SJSA1 (cell line): ENCODE measurements around the gene TCP1. TPM values are rescaled to one million over a fixed set of nuclear protein-coding genes. Genes with fewer than 3 reads are reported as not detected.

Experiments
- DNase-seq, 2 experiments: peaks; one replicate each; pipeline ENCODE4 v3.0.0-alpha.2; 2015 to 2020; ENCODE audit warnings: low spot score in 2 of 2, low read depth in 1 of 2
- H3K27ac ChIP-seq: fragments of 250-450 bp; sonication (Bioruptor Pico); 2 replicates; pipeline ENCODE4 v1.5.1; 2020; ENCODE audit warnings: mild to moderate bottlenecking, moderate library complexity
- H3K27me3 ChIP-seq: fragments of 250-450 bp; sonication (Bioruptor Pico); replicated peaks from 2 replicates; pipeline ENCODE4 v1.5.1; 2020; ENCODE audit warnings: mild to moderate bottlenecking, moderate library complexity
- H3K36me3 ChIP-seq: fragments of 250-450 bp; sonication (Bioruptor Pico); 2 replicates; pipeline ENCODE4 v1.5.1; 2020; ENCODE audit warnings: mild to moderate bottlenecking
- H3K4me1 ChIP-seq: fragments of 250-450 bp; sonication (Bioruptor Pico); replicated peaks from 2 replicates; pipeline ENCODE4 v1.6.1; 2021; ENCODE audit warnings: mild to moderate bottlenecking
- H3K4me3 ChIP-seq: fragments of 250-450 bp; sonication (Bioruptor Pico); 2 replicates; pipeline ENCODE4 v1.5.1; 2020; ENCODE audit warnings: mild to moderate bottlenecking
- H3K9me3 ChIP-seq: fragments of 250-450 bp; sonication (Bioruptor Pico); replicated peaks from 2 replicates; pipeline ENCODE4 v1.5.1; 2020; ENCODE audit warnings: mild to moderate bottlenecking
- total RNA-seq: library from RNA; depleted of rRNA; stranded (reverse); fragments of >200 nt; shearing (Covaris generic); gene quantifications from 2 replicates; pipeline ENCODE4 v1.2.3, GENCODE V29; 2014

TCP1 gene
- total RNA-seq, 1 experiment from 2014 or later = 422 TPM

DNA sequence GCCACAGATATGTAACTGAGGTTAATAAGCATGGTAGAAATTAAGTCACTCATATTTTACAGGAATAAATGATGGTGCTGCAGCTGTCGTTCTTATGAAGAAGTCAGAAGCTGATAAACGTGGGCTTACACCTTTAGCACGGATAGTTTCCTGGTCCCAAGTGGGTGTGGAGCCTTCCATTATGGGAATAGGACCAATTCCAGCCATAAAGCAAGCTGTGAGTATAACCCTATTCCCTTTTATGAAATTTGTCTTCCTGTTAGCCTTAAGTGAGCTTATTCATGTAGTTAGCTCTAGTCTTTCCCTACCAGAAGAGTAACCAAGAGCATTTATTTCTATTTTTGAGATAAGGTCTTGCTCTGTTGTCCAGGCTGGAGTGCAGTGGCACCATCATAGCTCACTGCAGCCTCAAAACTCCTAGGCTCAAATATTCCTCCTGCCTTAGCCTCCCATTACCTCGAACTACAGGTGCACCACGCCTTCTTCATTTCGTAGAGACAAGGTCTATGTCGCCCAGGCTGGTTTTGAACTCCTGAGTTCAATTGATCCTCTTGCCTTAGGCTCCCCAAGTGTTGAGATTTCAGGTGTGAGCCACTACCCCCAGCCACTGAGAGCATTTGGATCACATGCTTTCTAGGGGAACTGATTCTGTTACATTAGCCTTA, 12.0 kb downstream of the TCP1 start:
- DNase-seq = no peak
- Histone ChIP-seq H3K4me3 (no peak overlapping the region), H3K27me3 (no peaks in the 10 kb centered on the region; the same call in 1 of the 2 replicates), H3K9me3 (no peaks in the 10 kb centered on the region), H3K27ac (no peak overlapping the region), H3K4me1 (no peaks in the 10 kb centered on the region), H3K36me3 (peaks cover 93% of the 10 kb centered on the region)

DNA sequence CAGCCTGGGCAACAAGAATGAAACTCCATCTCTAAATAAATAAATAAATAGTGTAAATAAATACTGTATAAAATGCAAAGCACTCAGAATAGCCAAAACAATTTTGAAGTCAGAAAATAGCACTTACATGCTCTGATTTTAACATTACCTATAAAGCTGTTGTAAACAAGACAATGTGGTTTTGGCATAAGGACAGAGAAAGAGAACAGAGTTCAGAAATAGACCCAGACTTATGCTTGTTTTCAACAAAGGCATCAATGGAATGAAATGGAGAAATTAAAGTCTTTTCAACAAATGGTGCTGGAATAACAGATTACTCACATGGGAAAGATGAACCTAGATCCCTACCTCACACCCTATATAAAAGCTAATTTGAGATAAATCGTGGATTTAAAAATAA, 17.2 kb downstream of the TCP1 start:
- no peak overlapping the region for H3K27ac ChIP-seq
- no peak for DNase-seq
- peaks cover 5% of the 10 kb centered on the region for H3K4me1 ChIP-seq
- no peaks in the 10 kb centered on the region for H3K9me3 ChIP-seq
- peaks cover 91% of the 10 kb centered on the region for H3K36me3 ChIP-seq
- no peak overlapping the region for H3K4me3 ChIP-seq
- H3K27me3 ChIP-seq = no peaks in the 10 kb centered on the region; the same call in 1 of the 2 replicates

DNA sequence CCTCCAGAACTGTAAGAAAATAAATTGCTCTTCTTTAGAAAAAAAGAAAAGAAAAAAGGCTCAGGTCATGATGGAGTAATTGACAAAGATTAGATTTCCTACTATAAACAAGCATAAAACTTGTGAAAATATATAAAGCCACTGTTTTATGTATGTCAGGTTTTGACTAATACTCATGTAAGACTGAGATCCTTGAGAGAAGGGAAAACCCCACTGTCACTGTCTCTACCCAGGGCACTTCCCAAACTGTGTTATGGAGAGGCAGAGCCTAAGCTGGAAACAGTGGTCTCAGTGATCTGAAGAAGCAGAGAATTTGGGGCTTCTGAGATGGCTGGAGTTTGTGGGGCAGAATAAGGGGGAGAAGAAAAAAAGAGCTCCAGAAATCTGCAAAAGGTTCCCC, 19.9 kb downstream of the TCP1 start:
- Histone ChIP-seq H3K36me3 (peaks cover 94% of the 10 kb centered on the region), H3K4me3 (no peak overlapping the region), H3K4me1 (peaks cover 15% of the 10 kb centered on the region), H3K27ac (no peak overlapping the region; the same call in 1 of the 2 replicates), H3K9me3 (no peaks in the 10 kb centered on the region), H3K27me3 (no peaks in the 10 kb centered on the region; the same call in 1 of the 2 replicates)
- no peak for DNase-seq

DNA sequence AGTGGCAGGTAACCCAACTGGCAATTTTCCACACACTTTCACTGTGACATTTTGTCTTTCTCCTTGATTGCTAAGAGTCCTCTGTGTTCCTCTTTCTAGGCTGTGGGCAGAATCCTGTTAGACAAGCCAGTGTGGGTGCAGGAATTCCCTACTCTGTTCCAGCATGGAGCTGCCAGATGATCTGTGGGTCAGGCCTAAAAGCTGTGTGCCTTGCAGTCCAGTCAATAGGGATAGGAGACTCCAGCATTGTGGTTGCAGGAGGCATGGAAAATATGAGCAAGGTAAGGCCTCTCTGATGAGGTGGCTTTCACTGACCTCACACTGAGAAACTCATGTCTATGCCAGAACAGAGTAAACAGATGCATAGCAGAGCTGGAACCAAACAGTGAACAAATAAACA, 22.5 kb downstream of the TCP1 start:
- DNase-seq = peak; percentile 50 to 66

DNA sequence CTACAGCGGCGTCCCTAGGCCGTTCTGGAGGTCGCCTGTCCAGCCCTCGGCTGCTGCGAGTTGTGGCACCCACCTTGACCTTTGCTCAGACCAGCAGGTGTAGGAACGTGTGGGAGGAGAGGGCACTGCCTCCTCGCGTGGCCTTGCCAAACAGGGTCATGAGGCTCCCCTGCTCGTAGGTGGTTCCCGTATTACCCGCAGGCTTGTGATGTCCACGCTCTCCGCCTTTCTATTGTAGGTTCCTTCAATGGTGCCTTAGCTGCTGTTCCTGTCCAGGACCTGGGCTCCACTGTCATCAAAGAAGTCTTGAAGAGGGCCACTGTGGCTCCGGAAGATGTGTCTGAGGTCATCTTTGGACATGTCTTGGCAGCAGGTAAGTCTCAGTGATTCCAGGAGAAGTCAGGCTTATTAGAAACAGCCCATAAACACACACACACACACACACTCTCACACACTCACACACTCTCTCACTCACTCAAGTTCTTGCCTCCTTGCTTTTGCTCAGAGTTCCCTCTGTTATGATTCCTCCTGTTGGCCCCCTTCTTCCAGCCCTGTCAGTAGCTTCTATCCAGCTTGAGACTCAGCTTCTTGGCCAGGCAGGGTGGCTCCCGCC, 26.6 kb downstream of the TCP1 start:
- H3K9me3 ChIP-seq = no peaks in the 10 kb centered on the region
- H3K36me3 ChIP-seq = peaks cover 70% of the 10 kb centered on the region
- no peaks in the 10 kb centered on the region for H3K27me3 ChIP-seq
- peak overlapping the region; percentile 71 for H3K4me3 ChIP-seq
- 0 out of 2 replicates have a peak overlapping the region, but pooled peaks have one; percentile 1 for H3K27ac ChIP-seq
- DNase-seq = no peak
- peaks cover 55% of the 10 kb centered on the region for H3K4me1 ChIP-seq

More for the DNA sequence above, 22.5 kb downstream of the TCP1 start:
- H3K4me1 ChIP-seq = peaks cover 22% of the 10 kb centered on the region
- 0 out of 2 replicates have a peak overlapping the region, but pooled peaks have one; percentile 7 for H3K27ac ChIP-seq
- H3K9me3 ChIP-seq = no peaks in the 10 kb centered on the region
- peaks cover 86% of the 10 kb centered on the region for H3K36me3 ChIP-seq
- no peaks in the 10 kb centered on the region for H3K27me3 ChIP-seq
- H3K4me3 ChIP-seq = no peak overlapping the region

DNA sequence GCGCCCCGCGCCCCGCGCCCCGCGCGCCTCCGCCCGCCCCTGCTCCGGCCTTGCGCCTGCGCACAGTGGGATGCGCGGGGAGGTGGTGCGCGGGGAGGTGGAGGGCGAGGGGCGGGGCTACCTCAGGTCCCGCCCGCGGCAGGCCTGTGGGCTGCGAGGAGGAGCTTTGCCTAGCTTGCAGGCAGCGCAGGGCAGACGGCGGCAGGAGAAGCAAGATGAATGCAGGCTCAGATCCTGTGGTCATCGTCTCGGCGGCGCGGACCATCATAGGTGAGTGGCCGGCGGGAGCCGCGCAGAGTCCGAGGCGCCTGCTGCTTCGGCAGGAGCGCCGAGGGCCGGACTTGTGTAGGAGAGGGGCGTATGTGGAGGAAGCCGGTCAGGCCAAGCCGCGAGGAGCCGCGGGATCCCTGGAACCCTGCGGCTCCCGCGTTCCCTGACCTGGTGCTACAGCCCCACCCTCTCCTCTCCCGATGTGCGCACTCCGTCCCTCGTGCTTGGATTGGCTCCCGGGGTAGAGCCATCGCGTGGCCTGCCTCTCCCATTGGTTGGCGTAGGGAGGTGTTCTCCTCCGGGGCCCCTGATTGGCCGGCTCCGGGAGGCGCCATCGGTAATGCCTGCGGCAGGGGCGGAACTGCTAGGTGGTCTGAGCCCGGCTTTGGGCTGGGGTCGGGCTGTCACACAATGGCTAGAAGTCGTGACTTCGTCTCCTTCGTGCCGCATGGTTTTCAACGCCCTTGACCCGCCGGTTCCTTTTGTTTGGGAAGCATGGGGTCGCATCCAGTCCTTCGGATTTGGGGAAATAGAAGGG, 27.3 kb downstream of the TCP1 start, which contains the start of gene ACAT2:
TSS of gene ACAT2 (plus strand) at position 173 of the 808 bp plus-strand sequence. CDS start at position 216, 43 bp downstream.
- Histone ChIP-seq H3K4me3 (peak within 1 kb of the TSS; percentile 71), H3K27me3 (no peaks in the 10 kb centered on the region), H3K36me3 (peaks cover 68% of the 10 kb centered on the region), H3K9me3 (no peaks in the 10 kb centered on the region), H3K27ac (peak within 1 kb of the TSS; percentile 94), H3K4me1 (peaks cover 49% of the 10 kb centered on the region)
- DNase-seq = peak; percentile 95 to 97

DNA sequence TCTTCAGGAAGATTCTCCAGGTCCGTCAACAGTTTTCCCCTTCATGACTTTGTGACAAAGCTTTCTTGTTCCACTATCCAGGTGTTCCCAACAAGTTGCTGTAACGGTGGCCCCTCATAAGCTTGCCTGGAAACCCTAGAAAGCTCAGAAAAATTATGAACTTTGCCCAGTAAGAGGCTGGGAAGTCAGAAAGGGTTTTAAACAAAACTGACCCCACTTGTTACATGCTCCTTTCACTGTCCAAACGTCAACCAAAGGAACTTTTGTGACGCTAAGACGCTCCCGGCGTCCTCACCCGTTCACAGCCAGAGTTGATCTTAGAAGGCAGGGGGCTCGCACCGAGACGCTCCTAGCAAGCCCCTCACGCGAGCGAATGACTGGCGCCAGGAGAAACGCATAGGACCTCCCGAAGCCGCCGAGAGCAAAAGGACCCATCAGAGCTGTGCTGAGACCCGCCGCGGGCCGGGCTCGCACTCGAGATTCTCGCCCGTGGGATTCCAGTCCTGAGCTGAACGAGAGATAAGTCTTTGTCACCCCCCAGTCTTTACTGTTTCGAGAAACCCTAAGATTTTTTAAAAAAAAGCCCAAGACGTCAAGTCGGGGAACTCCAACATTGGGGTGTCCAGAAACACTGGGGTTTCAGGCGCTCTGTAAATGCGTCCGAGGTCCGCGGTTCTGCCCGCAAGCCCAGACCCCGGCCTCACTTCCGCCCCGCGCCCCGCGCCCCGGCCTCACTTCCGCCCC, 28.1 kb downstream of the TCP1 start:
- Histone ChIP-seq H3K4me3 (peak overlapping the region; percentile 71), H3K36me3 (peaks cover 68% of the 10 kb centered on the region), H3K27me3 (no peaks in the 10 kb centered on the region), H3K4me1 (peaks cover 41% of the 10 kb centered on the region), H3K9me3 (no peaks in the 10 kb centered on the region), H3K27ac (peak overlapping the region; percentile 94)
- peak; percentile 47 to 55 for DNase-seq

DNA sequence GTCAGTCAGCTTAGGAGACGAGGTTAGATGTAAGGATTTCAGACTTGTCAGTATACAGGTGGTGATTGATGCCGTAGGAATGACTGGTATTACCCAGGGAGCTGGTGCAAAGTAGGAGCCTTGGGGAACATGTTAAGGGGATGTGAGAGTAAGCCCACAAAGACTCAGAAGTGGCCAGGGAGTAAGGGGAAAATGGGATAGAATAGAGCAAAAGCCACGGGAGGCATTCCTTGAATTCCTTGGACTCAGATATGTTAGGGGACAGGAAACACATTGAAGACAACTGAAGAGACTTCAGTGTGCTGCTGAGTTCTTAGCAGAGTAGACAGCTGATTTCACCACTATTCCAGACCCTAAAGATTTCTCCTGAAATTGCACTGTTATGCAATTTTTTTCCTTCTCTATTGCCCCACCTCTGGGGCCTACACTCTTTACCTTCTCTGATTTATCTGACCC, 28.8 kb downstream of the TCP1 start:
- Histone ChIP-seq H3K9me3 (no peaks in the 10 kb centered on the region), H3K27me3 (no peaks in the 10 kb centered on the region), H3K27ac (peak overlapping the region; percentile 94), H3K36me3 (peaks cover 67% of the 10 kb centered on the region), H3K4me3 (peak overlapping the region; percentile 71), H3K4me1 (peaks cover 40% of the 10 kb centered on the region)
- DNase-seq = peak; percentile 81 to 85

DNA sequence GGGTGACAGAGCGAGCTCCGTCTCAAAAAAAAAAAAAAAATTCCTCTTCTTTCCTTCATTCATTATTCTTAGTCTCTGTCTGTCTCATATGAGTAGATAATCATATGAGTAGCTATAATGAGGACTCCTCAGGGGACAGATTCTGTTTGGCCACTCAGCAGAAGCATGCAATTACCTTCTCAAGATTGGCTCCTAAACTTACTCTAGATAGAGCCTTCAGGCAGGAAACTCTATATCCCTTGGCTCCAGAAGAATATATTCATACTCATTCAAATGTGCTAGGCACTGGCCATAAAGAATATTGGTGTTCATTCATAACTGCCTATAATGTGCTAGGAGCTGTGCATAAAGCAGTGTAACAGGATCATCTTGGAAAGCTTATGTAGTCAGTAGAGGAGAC, 29.8 kb downstream of the TCP1 start:
- no peaks in the 10 kb centered on the region for H3K9me3 ChIP-seq
- H3K4me3 ChIP-seq = no peak overlapping the region
- H3K4me1 ChIP-seq = peaks cover 40% of the 10 kb centered on the region
- H3K27ac ChIP-seq = peak overlapping the region; percentile 94
- no peak for DNase-seq
- peaks cover 66% of the 10 kb centered on the region for H3K36me3 ChIP-seq
- H3K27me3 ChIP-seq = no peaks in the 10 kb centered on the region

DNA sequence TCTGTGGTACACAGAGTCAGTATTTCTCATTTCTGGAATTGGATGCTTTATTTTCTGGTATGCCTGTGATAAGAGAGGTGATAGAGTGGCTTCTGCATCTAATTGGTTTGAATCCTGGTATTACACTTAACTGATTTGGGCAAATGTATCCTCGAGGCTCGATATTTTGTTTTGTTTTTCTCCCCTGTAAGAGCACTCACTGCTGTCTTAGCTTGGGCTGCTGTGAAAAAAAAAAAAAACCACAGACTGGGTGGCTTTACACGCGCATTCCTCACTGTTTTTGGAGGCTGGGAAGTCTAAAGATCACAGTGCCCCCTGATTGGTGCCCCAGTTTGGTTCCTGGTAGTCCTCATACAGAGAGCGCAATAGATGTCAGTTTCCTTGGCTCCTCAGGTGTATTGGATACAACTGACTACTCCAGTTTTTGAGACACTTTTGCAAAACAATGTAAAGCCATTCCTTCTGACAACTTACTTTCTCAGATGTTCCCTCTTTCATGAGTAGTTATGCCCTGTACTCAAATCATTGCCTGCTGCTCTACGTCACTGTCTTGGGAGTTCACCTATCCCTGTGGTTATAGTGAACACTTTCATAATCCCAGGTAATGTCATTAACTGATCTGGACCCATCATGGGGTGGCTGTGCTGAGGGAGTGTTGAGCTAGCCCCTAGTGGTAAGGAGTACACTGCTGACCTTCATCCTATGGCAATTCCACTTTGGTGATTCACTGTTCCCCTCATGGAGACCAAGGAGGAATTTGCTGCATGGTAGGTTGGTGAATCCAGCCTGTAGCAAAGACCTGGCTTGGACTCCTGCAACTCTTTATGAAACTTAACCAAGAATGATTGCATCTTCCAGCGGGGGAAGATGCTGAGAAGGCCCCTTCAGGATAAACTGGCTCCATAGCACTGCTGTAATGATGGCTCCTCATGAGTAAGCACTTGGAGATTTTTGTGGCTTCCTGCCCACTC, 31.1 kb downstream of the TCP1 start:
- Histone ChIP-seq H3K4me3 (no peak overlapping the region), H3K36me3 (peaks cover 71% of the 10 kb centered on the region), H3K27ac (0 out of 2 replicates have a peak overlapping the region, but pooled peaks have one; percentile 3), H3K4me1 (peaks cover 45% of the 10 kb centered on the region), H3K27me3 (no peaks in the 10 kb centered on the region), H3K9me3 (no peaks in the 10 kb centered on the region)
- DNase-seq = peak; percentile 45 to 50

DNA sequence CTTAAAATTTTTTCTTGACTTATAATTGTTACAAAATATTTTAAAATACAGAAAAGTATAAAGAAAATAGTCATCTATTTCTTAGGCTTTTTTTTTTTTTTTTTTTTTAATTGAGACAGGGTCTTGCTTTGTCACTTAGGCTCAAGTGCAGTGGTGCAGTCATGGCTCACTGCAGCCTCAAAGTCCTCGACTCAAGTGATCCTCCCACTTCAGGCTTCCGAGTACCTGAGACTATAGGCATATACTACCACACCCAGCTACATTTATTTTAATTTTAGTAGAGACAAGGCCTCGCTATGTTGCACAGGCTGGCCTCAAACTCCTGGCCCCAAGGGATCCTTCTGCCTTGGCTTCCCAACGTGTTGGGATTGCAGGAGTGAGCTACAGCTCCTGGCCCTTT, 32.9 kb downstream of the TCP1 start:
- no peak for DNase-seq
- Histone ChIP-seq H3K9me3 (no peaks in the 10 kb centered on the region), H3K27me3 (no peaks in the 10 kb centered on the region), H3K27ac (no peak overlapping the region), H3K4me3 (no peak overlapping the region), H3K36me3 (peaks cover 77% of the 10 kb centered on the region), H3K4me1 (peaks cover 36% of the 10 kb centered on the region)
